Measurements from ENCODE around the gene SLC18A3. TPM values are rescaled to one million over a fixed set of nuclear protein-coding genes. Genes with fewer than 3 reads are reported as not detected.
A peak's percentile ranks its signal among the peaks of the same experiment; 100 is the strongest.

SLC18A3 gene
- total and polyA plus RNA-seq, 4 donors, result 1.9 to 19.9 (median 11.1) TPM

- peaks cover 2% of the 10 kb centered on the region for H3K27me3 ChIP-seq (ENCODE audit: control insufficient read depth, insufficient read depth, low read length)
- no peak overlapping the region for H3K4me3 ChIP-seq (ENCODE audit: low read depth, low read length)
- no peak overlapping the region for H3K27ac ChIP-seq (ENCODE audit: low read depth, low read length)
- no peaks in the 10 kb centered on the region for H3K4me1 ChIP-seq (ENCODE audit: control insufficient read depth, insufficient read depth, low read length)
- peak in 1 of 6 donors; percentile 72 for DNase-seq (ENCODE audit: low read depth in 4 of 6, low spot score in 6 of 6)
- no peaks in the 10 kb centered on the region for H3K36me3 ChIP-seq (ENCODE audit: control insufficient read depth, insufficient read depth, low read length)
- WGBS (ENCODE audit: insufficient coverage), result 47% methylated on average over 12 of the region's 13 CpGs
- H3K9me3 ChIP-seq (ENCODE audit: control insufficient read depth, insufficient read depth, low read length), result no peaks in the 10 kb centered on the region
Observed at GRCh38 chr10:49633327-49634068, 23.4 kb downstream of the SLC18A3 start.

GRCh38 chr10:49634069-49634660 lies 24.1 kb downstream of the SLC18A3 start:
- H3K4me3 ChIP-seq (ENCODE audit: low read depth, low read length), result no peak overlapping the region
- H3K27ac ChIP-seq (ENCODE audit: low read depth, low read length), result no peak overlapping the region
- no peaks in the 10 kb centered on the region for H3K4me1 ChIP-seq (ENCODE audit: control insufficient read depth, insufficient read depth, low read length)
- peaks cover 2% of the 10 kb centered on the region for H3K27me3 ChIP-seq (ENCODE audit: control insufficient read depth, insufficient read depth, low read length)
- no peak for DNase-seq (ENCODE audit: low read depth in 4 of 6, low spot score in 6 of 6)
- 80% methylated on average over 6 of the region's 8 CpGs for WGBS (ENCODE audit: insufficient coverage)
- no peaks in the 10 kb centered on the region for H3K36me3 ChIP-seq (ENCODE audit: control insufficient read depth, insufficient read depth, low read length)
- H3K9me3 ChIP-seq (ENCODE audit: control insufficient read depth, insufficient read depth, low read length), result no peaks in the 10 kb centered on the region

GRCh38 chr10:49642311-49642710 lies 32.2 kb downstream of the SLC18A3 start:
- WGBS (ENCODE audit: insufficient coverage), result 72% methylated on average over 3 of the region's 3 CpGs
- no peaks in the 10 kb centered on the region for H3K27me3 ChIP-seq (ENCODE audit: control insufficient read depth, insufficient read depth, low read length)
- H3K4me3 ChIP-seq (ENCODE audit: low read depth, low read length), result no peak overlapping the region
- no peak for DNase-seq (ENCODE audit: low read depth in 4 of 6, low spot score in 6 of 6)
- H3K36me3 ChIP-seq (ENCODE audit: control insufficient read depth, insufficient read depth, low read length), result no peaks in the 10 kb centered on the region
- no peaks in the 10 kb centered on the region for H3K4me1 ChIP-seq (ENCODE audit: control insufficient read depth, insufficient read depth, low read length)
- H3K27ac ChIP-seq (ENCODE audit: low read depth, low read length), result no peak overlapping the region
- no peaks in the 10 kb centered on the region for H3K9me3 ChIP-seq (ENCODE audit: control insufficient read depth, insufficient read depth, low read length)

- Histone ChIP-seq H3K4me1 (ENCODE audit: control insufficient read depth, insufficient read depth, low read length) (no peaks in the 10 kb centered on the region), H3K27ac (ENCODE audit: low read depth, low read length) (no peak overlapping the region), H3K36me3 (ENCODE audit: control insufficient read depth, insufficient read depth, low read length) (no peaks in the 10 kb centered on the region), H3K27me3 (ENCODE audit: control insufficient read depth, insufficient read depth, low read length) (no peaks in the 10 kb centered on the region), H3K9me3 (ENCODE audit: control insufficient read depth, insufficient read depth, low read length) (no peaks in the 10 kb centered on the region), H3K4me3 (ENCODE audit: low read depth, low read length) (no peak overlapping the region)
- no peak for DNase-seq (ENCODE audit: low read depth in 4 of 6, low spot score in 6 of 6)
- WGBS (ENCODE audit: insufficient coverage), result 86% methylated on average over 4 of the region's 5 CpGs
Observed at GRCh38 chr10:49643241-49644034, 33.3 kb downstream of the SLC18A3 start.

GRCh38 chr10:49644035-49644646 lies 34.0 kb downstream of the SLC18A3 start:
- Histone ChIP-seq H3K4me1 (ENCODE audit: control insufficient read depth, insufficient read depth, low read length) (peaks cover under 1% of the 10 kb centered on the region), H3K36me3 (ENCODE audit: control insufficient read depth, insufficient read depth, low read length) (no peaks in the 10 kb centered on the region), H3K27ac (ENCODE audit: low read depth, low read length) (no peak overlapping the region), H3K9me3 (ENCODE audit: control insufficient read depth, insufficient read depth, low read length) (no peaks in the 10 kb centered on the region), H3K27me3 (ENCODE audit: control insufficient read depth, insufficient read depth, low read length) (no peaks in the 10 kb centered on the region), H3K4me3 (ENCODE audit: low read depth, low read length) (no peak overlapping the region)
- WGBS (ENCODE audit: insufficient coverage), result 80% methylated on average over 6 of the region's 7 CpGs
- no peak for DNase-seq (ENCODE audit: low read depth in 4 of 6, low spot score in 6 of 6)

GRCh38 chr10:49645417-49645816 lies 35.3 kb downstream of the SLC18A3 start:
- peaks cover 4% of the 10 kb centered on the region for H3K27me3 ChIP-seq (ENCODE audit: control insufficient read depth, insufficient read depth, low read length)
- H3K4me1 ChIP-seq (ENCODE audit: control insufficient read depth, insufficient read depth, low read length), result peaks cover 10% of the 10 kb centered on the region
- no peak overlapping the region for H3K27ac ChIP-seq (ENCODE audit: low read depth, low read length)
- no peaks in the 10 kb centered on the region for H3K9me3 ChIP-seq (ENCODE audit: control insufficient read depth, insufficient read depth, low read length)
- 99% methylated on average over 8 of the region's 8 CpGs for WGBS (ENCODE audit: insufficient coverage)
- H3K4me3 ChIP-seq (ENCODE audit: low read depth, low read length), result no peak overlapping the region
- H3K36me3 ChIP-seq (ENCODE audit: control insufficient read depth, insufficient read depth, low read length), result no peaks in the 10 kb centered on the region
- no peak for DNase-seq (ENCODE audit: low read depth in 4 of 6, low spot score in 6 of 6)

GRCh38 chr10:49645871-49646870 lies 36.1 kb downstream of the SLC18A3 start:
- no peaks in the 10 kb centered on the region for H3K36me3 ChIP-seq (ENCODE audit: control insufficient read depth, insufficient read depth, low read length)
- no peak overlapping the region for H3K27ac ChIP-seq (ENCODE audit: low read depth, low read length)
- no peak overlapping the region for H3K4me3 ChIP-seq (ENCODE audit: low read depth, low read length)
- DNase-seq (ENCODE audit: low read depth in 4 of 6, low spot score in 6 of 6), result no peak
- 86% methylated on average over 22 of the region's 22 CpGs for WGBS (ENCODE audit: insufficient coverage)
- H3K27me3 ChIP-seq (ENCODE audit: control insufficient read depth, insufficient read depth, low read length), result peaks cover 4% of the 10 kb centered on the region
- peaks cover 10% of the 10 kb centered on the region for H3K4me1 ChIP-seq (ENCODE audit: control insufficient read depth, insufficient read depth, low read length)
- H3K9me3 ChIP-seq (ENCODE audit: control insufficient read depth, insufficient read depth, low read length), result no peaks in the 10 kb centered on the region

GRCh38 chr10:49647554-49647953 lies 37.4 kb downstream of the SLC18A3 start:
- H3K4me3 ChIP-seq (ENCODE audit: low read depth, low read length), result no peak overlapping the region
- no peaks in the 10 kb centered on the region for H3K36me3 ChIP-seq (ENCODE audit: control insufficient read depth, insufficient read depth, low read length)
- H3K27me3 ChIP-seq (ENCODE audit: control insufficient read depth, insufficient read depth, low read length), result peaks cover 4% of the 10 kb centered on the region
- H3K27ac ChIP-seq (ENCODE audit: low read depth, low read length), result no peak overlapping the region
- 100% methylated on average over 1 of the region's 4 CpGs for WGBS (ENCODE audit: insufficient coverage)
- H3K4me1 ChIP-seq (ENCODE audit: control insufficient read depth, insufficient read depth, low read length), result peaks cover 10% of the 10 kb centered on the region
- H3K9me3 ChIP-seq (ENCODE audit: control insufficient read depth, insufficient read depth, low read length), result no peaks in the 10 kb centered on the region
- peak in 1 of 6 donors; percentile 63 for DNase-seq (ENCODE audit: low read depth in 4 of 6, low spot score in 6 of 6)

Measured in spinal cord (tissue), 10 donors.